GM19452 (cell line): ENCODE results near the gene POMGNT1.

Source experiments
- ATAC-seq: cut with Tn5 transposase; IDR thresholded peaks from one replicate; pipeline ENCODE4 v1.9.1; 2021; ENCODE audit not compliant: unreplicated experiment

Gene POMGNT1

GRCh38 chr1:46211051-46211450 is 12.8 kb upstream of the POMGNT1 start:
- no peak for ATAC-seq

- ATAC-seq = no peak
Observed at GRCh38 chr1:46210561-46210960, 12.3 kb upstream of the POMGNT1 start.

DNA sequence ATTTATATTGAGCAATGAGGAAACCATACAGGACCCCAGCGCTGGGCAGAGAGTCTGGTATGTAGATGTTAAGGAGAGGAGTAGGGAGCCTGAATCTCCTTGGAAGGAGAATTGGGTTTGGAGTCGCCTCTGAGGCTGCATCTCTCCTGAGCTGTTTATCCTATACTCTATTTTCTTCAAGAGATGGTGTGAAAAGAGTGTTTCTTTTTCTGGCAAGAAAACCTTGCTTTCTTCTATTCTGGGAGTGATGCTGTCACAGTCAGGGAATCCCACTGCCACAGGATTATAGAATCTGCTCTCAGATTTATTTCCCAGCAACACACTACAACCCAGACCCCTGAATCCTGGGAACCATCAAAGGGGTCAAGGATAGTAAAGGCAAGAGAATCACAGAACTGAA is 8.2 kb upstream of the POMGNT1 start:
- ATAC-seq = no peak

- ATAC-seq = no peak
Observed at GRCh38 chr1:46205791-46206190, 7.6 kb upstream of the POMGNT1 start.

GRCh38 chr1:46205141-46205540 is 6.9 kb upstream of the POMGNT1 start:
- ATAC-seq = no peak

- no peak for ATAC-seq
Observed at GRCh38 chr1:46204406-46204742, 6.1 kb upstream of the POMGNT1 start.

DNA sequence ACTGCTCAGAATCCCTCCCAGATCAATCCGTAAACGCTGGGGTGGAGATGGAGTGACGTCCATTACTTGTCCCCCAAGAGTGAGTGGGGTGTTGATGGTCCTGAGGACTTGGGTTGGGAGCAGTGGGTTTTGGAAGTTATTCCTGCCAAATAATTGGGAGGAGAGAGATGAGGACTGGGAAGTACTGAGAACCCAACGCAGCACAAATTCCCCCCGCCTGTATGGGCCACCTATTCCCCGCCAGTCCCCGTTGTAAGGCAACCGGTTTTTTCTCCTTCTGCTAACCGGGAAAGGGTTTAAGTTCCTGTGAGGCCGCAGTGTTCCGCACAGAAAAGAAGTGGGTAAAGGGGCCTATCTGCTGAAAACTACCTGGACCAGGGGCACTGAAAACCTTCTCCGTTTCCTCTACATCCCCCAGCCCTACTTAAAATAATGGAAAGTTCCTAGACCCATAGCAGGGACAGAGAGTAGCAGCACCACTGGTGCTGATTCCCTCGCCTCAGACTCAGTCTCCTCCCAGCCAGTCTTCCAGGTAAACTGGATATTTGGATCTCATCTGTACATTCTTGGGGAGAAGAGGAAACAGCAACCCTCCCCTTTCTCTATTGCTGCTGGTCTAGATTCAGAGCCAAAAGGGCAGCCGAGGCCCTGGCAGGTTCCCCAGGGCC is 5.6 kb upstream of the POMGNT1 start:
- no peak for ATAC-seq

DNA sequence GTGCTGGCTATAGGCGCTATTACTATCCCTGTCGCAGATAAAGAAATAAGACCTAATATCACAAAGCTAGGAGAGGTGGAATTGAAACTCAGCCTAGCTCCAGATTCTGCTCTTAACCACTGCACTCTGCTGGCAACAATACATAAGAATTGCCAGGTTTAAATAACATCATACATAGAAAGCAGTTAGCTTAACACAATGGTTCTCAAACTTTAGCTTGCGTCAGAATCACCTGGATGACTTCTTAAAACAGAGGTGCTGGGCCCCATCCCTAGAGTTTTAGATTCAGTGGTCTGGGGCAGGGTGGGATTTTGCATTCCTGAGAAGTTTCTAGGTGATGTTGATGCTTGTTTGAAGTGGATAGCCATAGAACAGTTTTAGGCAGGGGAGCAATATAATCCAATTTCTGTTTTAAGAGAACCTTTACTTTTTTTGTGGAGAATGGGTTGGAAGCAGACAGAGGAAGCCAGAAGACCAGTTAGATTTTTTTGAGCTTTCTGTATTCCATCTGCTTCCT is 1.1 kb upstream of the POMGNT1 start:
- no peak for ATAC-seq

GRCh38 chr1:46197560-46197963 is 672 bp downstream of the POMGNT1 start:
- ATAC-seq = no peak

DNA sequence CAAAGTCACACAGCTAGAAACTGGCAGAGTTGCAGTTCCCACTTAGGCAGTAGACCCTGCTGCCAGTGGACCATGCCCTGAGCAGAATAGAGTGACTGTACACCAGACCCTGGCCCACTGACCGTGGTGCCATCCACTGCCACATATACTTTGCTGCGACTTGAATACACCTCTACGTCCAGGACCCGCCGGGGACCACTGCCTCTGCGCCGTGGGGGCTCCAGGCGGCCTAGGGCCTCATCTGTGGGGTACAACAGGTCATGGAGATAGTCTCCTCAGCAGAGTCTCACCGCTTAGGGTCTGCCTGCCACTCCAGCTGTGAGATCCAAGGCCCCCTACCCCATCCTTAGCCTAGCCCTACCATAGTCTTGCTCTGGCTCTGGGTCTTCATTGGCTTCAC is 1.6 kb downstream of the POMGNT1 start:
- no peak for ATAC-seq

DNA sequence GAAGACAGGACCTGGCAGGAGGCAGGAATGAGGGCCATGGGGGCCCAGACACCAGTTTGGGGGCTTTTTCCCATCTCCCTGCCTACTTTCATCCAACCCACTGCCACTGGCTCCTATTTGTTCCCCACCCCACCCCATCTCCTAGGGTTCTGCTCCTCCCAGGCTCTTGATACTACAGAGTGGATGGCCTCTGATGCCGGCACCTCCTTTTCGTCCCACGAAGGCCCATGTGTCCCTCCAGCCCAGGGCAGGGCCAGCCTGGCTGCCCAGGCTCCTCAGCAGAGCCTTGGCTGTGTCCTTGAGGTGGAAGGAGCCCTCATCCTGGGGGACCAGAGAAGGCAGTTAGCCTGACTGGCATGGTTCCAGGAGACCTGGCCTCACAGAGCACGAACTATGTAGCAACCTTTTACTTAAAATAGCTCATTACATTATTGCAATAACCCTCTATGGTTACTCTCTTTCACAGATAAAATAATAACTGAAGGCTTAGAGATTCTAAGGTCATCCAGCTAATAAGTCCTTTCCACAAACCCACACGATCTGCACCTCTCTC is 3.5 kb downstream of the POMGNT1 start:
- ATAC-seq = no peak

DNA sequence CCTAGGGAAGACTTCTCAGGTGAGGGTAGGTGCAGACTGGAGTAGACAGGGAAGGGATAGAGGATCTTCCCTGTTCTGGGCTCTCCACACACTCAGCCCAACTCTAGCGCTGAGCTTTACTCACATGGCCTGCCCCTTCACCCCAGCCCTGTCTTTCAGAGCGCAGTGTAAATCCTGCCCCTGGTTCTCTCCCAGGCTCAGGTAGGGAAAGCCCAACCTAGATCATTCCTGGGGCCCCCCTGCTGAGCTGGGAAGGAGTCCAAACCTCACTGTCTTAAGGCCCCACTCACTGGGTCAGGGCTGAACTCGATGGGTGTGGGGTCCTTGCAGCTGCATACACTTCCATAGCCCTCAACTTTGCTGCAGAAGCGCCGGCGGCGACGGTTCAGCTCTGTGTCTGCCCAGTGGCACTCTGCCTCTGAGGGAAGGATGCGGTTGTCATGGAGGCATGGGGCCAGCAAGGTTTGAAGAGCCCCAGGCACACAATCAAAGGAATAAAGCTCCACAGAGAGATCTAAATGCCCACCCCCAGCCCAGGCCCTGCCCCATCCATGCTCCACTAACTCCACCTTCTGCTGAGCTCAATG is 4.2 kb downstream of the POMGNT1 start:
- ATAC-seq = no peak

DNA sequence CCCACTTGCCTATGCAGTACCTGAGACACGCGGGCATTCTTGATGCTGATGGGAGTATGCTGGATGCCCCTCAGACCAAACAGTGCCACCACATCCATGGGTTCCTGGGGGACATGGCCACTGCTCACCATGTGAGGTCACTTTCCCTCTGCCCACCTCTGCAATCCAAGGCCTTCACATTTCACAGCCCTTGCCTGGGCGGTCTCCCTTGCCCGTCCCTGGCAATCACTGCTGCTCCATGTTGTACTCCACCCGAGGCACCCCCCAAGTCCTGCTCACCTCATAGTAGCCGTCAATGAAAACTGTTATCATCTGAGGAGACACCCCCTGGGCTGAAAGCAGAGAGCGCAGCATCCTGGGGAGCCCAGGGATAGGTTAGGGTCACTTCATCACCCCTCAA is 4.9 kb downstream of the POMGNT1 start:
- ATAC-seq = no peak

DNA sequence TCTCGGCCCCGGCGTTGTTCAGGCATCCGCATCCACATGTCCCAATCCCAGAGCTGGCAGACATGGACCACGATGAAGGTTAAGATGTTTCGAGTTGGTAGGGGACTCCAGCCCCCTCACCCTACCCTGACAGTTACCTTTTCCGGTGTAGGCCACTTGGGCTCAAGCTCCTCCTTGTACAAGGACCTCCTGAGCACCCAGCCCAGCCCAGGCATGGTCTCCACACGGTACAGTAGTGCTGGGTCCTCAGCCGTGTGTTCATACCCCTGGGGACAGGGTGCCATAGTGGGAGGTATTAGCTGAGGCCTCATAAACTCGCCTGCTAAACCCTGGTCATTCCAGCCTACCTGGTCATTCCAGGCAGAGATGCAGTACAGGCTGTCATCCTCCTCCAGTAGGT is 6.1 kb downstream of the POMGNT1 start:
- ATAC-seq = no peak

DNA sequence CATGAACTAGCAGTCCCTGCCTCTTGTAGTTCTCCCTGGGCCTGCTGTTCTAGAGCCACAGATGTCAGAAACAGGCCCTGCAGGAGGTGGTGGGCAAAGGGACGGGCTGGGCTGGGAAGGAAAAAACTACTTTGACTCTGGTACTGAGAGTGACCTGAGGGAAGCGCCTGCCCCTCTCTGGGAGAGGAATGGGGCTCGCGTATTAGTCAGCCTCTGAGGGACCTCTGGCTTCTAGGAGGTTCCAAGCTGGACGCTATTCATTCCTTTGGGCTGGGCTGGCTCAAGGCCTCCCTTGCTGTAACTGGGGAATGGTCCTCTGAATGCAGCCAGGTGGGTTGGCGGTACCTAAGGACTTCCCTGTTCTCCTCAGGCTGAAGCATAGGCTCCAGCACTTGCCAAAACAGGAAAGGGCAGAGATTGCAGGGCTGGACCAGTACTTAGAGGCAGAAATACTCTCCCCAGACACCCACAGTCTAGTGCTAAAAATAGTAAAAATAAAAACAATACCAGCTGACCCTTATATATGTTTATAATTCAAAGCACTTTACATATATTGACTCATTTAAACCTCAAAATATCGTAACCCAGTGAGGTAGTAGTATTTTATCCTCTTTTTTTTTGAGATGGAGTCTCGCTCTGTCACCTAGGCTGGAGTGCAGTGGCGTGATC is 7.1 kb downstream of the POMGNT1 start:
- ATAC-seq = no peak

DNA sequence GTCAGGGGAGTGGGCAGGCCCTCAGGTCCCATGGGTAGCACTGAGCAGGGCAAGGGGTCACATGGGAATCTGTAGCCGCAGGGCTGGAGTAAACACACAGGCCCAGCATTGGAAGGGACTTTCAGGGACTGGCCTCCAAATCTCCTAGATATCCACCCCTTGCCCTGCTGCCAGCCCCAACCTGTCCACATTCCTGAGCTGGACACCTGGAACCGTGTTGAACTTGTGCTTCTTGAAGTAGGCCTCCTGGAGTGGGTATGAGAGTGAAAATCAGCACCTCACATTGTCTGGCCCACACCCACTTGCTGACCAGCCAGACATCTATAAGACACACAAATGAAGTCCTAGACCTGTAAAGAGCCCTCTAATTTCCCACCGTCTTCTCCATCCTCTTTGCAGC is 7.7 kb downstream of the POMGNT1 start:
- ATAC-seq = no peak

GRCh38 chr1:46188295-46189030 is 9.8 kb downstream of the POMGNT1 start:
- no peak for ATAC-seq

DNA sequence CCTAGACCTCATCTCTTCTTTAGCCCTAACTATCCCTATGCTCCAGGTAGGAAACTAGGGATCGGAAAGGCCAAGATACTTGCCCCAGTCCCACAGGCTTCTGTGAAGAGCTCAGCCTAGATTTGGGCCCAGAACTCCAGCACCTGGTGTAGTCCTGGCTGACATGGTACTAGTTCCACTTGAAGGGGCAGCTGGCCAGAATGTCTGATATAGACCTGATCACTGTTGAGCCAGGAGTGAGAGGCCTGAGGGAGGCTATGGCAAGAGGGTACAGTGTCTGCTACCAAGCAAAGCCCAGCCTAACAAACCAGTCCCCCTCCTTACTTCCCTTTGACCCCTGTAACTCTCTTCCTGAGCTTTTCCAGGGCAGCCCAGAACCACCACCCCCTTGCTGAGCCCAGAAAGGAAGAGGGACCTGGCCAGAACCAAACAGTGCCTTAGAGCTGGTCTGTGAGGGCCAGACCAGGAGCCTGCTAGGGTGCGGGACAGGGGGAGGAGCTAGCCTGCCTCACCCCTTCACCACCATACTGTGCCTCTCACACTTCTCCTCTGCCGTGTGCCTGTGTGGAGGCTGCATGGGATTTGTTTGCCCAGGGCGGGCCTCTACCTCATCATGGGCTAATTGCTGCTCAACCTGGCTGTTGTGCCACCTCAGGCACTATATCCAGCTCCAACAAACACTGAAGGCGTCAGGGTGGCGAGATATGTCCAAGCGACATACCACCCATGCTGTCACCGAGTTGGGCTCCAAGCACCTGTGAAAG is 10.9 kb downstream of the POMGNT1 start:
- ATAC-seq = no peak

DNA sequence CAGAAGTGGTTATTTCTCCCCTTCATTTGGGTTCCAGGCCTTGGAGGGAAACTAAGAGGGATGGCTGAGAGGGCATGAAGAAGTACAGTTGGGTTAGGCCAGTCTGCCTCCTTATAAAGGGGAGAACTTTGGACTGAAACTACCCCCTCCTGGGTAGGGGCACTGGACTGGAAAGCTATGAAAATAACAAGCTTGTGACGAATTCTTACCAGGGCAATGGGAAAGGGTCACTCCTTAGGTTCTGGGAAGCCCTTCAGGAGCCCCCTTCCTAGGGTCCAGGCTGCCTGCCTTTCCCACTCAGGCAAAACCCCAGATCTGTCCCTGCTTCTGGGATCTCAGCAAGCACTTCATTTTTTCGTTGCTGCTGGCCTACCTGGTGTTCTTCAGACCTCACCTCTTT is 12.2 kb downstream of the POMGNT1 start:
- no peak for ATAC-seq

DNA sequence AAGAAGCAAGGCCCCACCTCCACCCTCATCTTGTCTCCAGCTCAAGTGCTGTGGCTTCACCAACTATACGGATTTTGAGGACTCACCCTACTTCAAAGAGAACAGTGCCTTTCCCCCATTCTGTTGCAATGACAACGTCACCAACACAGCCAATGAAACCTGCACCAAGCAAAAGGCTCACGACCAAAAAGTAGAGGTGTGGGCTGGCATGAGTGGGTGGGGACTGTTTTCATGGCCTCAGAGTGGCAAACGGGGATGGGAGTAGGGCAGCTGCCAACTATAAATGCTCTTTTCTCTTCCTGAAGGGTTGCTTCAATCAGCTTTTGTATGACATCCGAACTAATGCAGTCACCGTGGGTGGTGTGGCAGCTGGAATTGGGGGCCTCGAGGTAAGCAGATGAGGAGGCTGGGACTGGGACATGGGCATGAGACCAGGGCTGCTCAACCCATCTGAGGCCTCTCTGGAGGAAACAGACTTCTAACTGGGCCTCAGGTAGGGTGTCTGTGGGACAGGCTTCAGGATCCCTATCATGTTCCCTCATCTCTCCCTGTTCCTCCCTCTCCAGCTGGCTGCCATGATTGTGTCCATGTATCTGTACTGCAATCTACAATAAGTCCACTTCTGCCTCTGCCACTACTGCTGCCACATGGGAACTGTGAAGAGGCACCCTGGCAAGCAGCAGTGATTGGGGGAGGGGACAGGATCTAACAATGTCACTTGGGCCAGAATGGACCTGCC is 13.1 kb downstream of the POMGNT1 start:
- ATAC-seq = no peak
